ENCODE results near the gene PPP2R2C. TPM values are rescaled to one million over a fixed set of nuclear protein-coding genes. Genes with fewer than 3 reads are reported as not detected.

PPP2R2C gene
- total and polyA plus RNA-seq, 10 of the 15 experiments (the other 5 are each of a cell fraction or from before 2014, with no cell fraction given): 0.13 to 0.15 TPM; not detected in 8

- TF ChIP-seq ZBTB4 (CRISPR knock-in tag; IDR thresholded peaks at IDR 0.05) (no peak), ATF7 (IDR thresholded peaks at IDR 0.05; ENCODE audit: low read depth) (no peak), TCF12 (IDR thresholded peaks at IDR 0.05; ENCODE audit: low read depth, low read length) (no peak), SP1 (IDR thresholded peaks at IDR 0.05; ENCODE audit: low read depth, low read length) (no peak), JUNB (IDR thresholded peaks at IDR 0.05) (no peak), PRDM15 (CRISPR knock-in tag; IDR thresholded peaks at IDR 0.05) (no peak), BMI1 (IDR thresholded peaks at IDR 0.05; ENCODE audit: borderline replicate concordance) (no peak), EP300 (IDR thresholded peaks at IDR 0.05; ENCODE audit: borderline replicate concordance in 1 of 2, control insufficient read depth in 1 of 2, low read depth in 2 of 2, low read length in 2 of 2) (no peak), MYB (IDR thresholded peaks at IDR 0.05; ENCODE audit: borderline replicate concordance, low read depth, low read length) (no peak)
- ChIA-PET RAD21 (ENCODE audit: unreplicated experiment) (no interaction called here), SMC1A (ENCODE audit: uncharacterized antibody, unreplicated experiment) (no interaction called here), POLR2A (interaction anchor here (0.5 kb wide), 1 partner anchor 367 kb away, joined by 3 read pairs; no protein-coding TSS in a partner anchor), CTCF (interaction anchor here (1.0 to 2.5 kb wide), 5 partner anchors 31 to 299 kb away, joined by 3 to 7 read pairs (median 4); no protein-coding TSS in a partner anchor)
- no peak for ATAC-seq
- Histone ChIP-seq H3K27ac (ENCODE audit: control insufficient read depth, insufficient read depth) (no peak overlapping the region), H2AFZ (ENCODE audit: control insufficient read depth, low read depth, low read length) (no peak overlapping the region), H3K36me3 (ENCODE audit: control insufficient read depth in 2 of 2, insufficient read depth in 2 of 2, low read length in 1 of 2) (no peaks in the 10 kb centered on the region), H4K20me1 (ENCODE audit: control insufficient read depth, insufficient read depth) (no peaks in the 10 kb centered on the region), H3K4me1 (ENCODE audit: control insufficient read depth, insufficient read depth, low read length) (no peaks in the 10 kb centered on the region), H3K4me2 (ENCODE audit: control insufficient read depth, insufficient read depth) (no peak overlapping the region), H3K4me3 (no peak overlapping the region), H3K27me3 (replicated peaks in 1 of 2; ENCODE audit: control insufficient read depth in 2 of 2, insufficient read depth in 2 of 2, low read length in 1 of 2) (no peaks in the 10 kb centered on the region), H3K9me3 (replicated peaks; ENCODE audit: control insufficient read depth, insufficient read depth, low read length) (no peaks in the 10 kb centered on the region), H3K9ac (ENCODE audit: control insufficient read depth, insufficient read depth, low read length) (no peak overlapping the region), H3K79me2 (ENCODE audit: control insufficient read depth, insufficient read depth, low read length) (no peaks in the 10 kb centered on the region)
- no peak for DNase-seq (ENCODE audit: low read depth, low spot score)
- in situ Hi-C loops (cut with MboI) (no loop called here), intact Hi-C loops (cut with micrococcal nuclease; ENCODE audit: unreplicated experiment) (no loop called here)
- BruUV-seq (replicated peaks): no TSS peak
- FAIRE-seq: no peak
- WGBS (ENCODE audit: insufficient coverage, insufficient replicate concordance, low lambda C conversion rate, missing lambda C conversion rate): 74% methylated on average over 15 of the region's 15 CpGs
These were observed 175.1 kb downstream of the PPP2R2C start for GRCh38 chr4:6297266-6297815.

Measured in GM12878 (cell line).